Measurements from ENCODE around the gene HOXA11. TPM values are rescaled to one million over a fixed set of nuclear protein-coding genes. Genes with fewer than 3 reads are reported as not detected.

The HOXA11 gene
- total RNA-seq, 6 donors from 2014 or later = not detected

DNA sequence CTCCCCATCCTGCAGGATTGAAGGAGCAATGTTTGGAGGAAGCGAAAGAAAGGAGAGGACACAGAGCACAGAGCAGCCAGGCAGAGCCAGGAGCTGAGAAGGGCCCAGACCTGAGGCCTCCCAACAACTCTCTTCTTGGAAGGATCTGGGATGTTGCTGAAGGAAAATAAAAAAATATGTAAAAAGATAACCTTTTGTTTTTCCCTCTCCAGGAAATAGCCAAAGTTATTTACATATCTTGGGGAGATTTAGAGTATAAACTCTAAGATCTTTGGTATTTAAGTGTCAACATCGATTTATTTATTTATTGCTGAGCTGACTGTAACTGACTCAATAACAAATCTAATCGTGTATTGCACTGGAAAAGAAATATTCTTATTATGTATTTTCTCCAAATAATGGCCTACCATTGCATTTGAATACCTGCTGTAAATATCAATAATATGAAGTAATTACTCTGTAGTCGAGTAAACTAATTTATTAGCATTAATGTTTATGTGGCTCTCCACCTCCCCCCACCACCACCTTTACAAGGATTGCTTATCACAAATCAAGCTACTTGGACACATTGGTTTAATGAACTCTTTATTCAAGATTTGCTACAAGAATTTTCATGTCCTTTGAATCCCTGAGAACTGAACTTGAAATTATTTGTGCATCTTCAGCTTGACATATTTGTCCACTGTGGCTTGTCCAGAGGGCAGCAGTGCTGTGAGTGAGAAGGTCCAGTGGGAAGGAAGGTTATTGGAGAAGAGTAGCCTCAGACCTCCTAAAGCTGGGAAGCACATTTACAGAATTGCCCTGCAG lies 1.8 kb upstream of the HOXA11 start:
- Histone ChIP-seq H3K4me3 (no peak overlapping the region), H3K27me3 (peaks cover 3 to 96% (median 68%) of the 10 kb centered on the region in 4 donors), H3K4me1 (peaks cover 39 to 51% (median 42%) of the 10 kb centered on the region in 4 donors), H3K36me3 (no peaks in the 10 kb centered on the region), H3K27ac (no peak overlapping the region), H3K9me3 (no peaks in the 10 kb centered on the region)
- DNase-seq (no peak), ATAC-seq (ENCODE audit: low FRiP score in 2 of 2) (no peak)
- 35% methylated on average over 4 of the region's 4 CpGs for WGBS, 2 donors
- TF ChIP-seq, protein P1, sequence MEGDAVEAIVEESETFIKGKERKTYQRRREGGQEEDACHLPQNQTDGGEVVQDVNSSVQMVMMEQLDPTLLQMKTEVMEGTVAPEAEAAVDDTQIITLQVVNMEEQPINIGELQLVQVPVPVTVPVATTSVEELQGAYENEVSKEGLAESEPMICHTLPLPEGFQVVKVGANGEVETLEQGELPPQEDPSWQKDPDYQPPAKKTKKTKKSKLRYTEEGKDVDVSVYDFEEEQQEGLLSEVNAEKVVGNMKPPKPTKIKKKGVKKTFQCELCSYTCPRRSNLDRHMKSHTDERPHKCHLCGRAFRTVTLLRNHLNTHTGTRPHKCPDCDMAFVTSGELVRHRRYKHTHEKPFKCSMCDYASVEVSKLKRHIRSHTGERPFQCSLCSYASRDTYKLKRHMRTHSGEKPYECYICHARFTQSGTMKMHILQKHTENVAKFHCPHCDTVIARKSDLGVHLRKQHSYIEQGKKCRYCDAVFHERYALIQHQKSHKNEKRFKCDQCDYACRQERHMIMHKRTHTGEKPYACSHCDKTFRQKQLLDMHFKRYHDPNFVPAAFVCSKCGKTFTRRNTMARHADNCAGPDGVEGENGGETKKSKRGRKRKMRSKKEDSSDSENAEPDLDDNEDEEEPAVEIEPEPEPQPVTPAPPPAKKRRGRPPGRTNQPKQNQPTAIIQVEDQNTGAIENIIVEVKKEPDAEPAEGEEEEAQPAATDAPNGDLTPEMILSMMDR (IDR thresholded peaks at IDR 0.05) = no peak
- no peak for TF ChIP-seq POLR2AphosphoS5 (IDR thresholded peaks at IDR 0.05)
- no peak for TF ChIP-seq EP300 (IDR thresholded peaks at IDR 0.05)

DNA sequence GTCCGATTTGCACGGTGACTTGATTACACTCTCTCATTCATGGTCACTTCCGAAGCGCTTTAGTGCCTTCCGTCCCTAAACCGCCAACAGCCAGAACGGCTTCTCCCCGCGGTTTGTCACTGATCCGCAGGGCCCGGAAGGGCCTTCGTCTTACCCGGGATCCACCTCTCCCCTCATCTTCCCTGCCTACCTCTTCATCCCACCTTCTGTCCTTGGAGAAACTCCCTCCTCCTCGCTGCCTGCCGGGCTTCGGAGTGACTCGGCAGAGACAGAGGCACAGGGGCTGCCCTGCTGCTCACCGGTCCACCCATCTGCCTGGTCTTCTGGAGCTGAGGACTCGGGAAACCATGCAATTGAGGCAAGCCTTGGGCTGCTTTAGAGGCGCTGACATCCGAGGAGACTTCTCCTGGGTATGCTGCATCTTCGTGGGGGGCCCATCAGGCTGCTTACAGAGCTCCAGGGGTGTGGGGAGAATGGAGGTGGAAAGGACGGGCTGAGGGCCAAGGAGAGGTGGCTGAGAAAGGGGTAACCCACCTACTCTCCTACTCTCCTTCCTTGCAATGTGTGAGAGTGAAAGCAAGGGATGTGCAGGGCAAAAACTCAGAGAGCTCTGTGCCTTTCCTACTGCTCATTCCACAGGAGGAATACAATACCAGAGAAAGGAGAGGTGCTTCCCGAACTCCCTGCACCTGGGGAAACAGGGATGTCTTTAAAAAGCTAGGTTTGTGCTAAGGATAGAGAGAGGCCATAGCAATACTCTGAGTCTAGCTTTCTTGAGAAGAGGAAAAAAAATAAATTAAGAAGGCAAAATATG lies 1.0 kb upstream of the HOXA11 start:
- no peak overlapping the region for H3K27ac ChIP-seq
- TF ChIP-seq POLR2A (IDR thresholded peaks at IDR 0.05) (no peak), POLR2AphosphoS5 (IDR thresholded peaks at IDR 0.05) (no peak), EP300 (IDR thresholded peaks at IDR 0.05) (no peak)
- TF ChIP-seq, protein P1 (IDR thresholded peaks at IDR 0.05) = no peak
- DNase-seq = no peak
- no peaks in the 10 kb centered on the region for H3K36me3 ChIP-seq
- H3K27me3 ChIP-seq = peaks cover 3 to 96% (median 66%) of the 10 kb centered on the region in 4 donors
- WGBS, 2 donors = 8 to 13% methylated on average over 20 to 24 of the region's 24 CpGs
- H3K4me1 ChIP-seq = peaks cover 39 to 50% (median 40%) of the 10 kb centered on the region in 4 donors
- ATAC-seq (ENCODE audit: low FRiP score in 2 of 2) = no peak
- H3K9me3 ChIP-seq = no peaks in the 10 kb centered on the region
- H3K4me3 ChIP-seq = peak overlapping the region in 1 of 4 donors; percentile 23

DNA sequence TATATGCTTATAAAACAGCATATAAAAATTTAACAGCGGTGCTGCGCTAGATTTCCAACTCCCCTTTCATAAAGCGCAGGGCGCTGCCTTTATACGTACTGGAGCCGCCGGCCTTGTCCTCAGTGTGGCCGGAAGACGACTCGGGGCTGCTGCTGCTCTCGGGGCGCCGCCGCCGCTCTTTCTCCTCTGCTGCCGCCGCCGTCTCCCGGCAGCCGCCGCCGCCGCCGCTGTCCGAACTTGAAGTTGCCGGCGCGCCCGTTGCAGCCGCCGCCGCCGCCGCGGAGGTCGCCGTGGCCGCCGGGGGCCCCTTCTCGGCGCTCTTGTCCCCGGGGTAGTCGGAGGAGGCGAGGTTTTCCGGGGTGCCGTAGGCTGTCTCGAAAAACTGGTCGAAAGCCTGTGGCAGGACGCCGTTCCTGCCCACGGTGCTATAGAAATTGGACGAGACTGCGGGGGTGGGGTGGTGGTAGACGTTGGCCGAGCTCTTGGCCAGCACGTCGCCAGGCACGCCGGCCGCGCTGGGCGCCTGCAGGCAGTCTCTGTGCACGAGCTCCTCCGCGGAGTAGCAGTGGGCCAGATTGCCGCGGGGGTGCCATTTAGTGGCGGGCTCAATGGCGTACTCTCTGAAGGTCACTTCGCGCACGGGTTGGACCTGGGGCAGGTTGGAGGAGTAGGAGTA lies 557 bp downstream of the HOXA11 start:
- H3K4me1 ChIP-seq = peaks cover 45 to 57% (median 47%) of the 10 kb centered on the region in 4 donors
- H3K27ac ChIP-seq = no peak overlapping the region
- peak in 1 of 2 donors; percentile 89 for DNase-seq
- H3K27me3 ChIP-seq = peaks cover 3 to 91% (median 69%) of the 10 kb centered on the region in 4 donors
- H3K4me3 ChIP-seq = peak overlapping the region in 3 of 4 donors; percentile 21 to 43 (median 40)
- ATAC-seq (ENCODE audit: low FRiP score in 2 of 2) = peak in 1 of 2 donors; percentile 26
- 5 to 6% methylated on average over 21 to 38 of the region's 72 CpGs for WGBS, 2 donors
- TF ChIP-seq POLR2A (IDR thresholded peaks at IDR 0.05) (no peak), EP300 (IDR thresholded peaks at IDR 0.05) (no peak), POLR2AphosphoS5 (IDR thresholded peaks at IDR 0.05) (no peak)
- TF ChIP-seq, protein P1 (IDR thresholded peaks at IDR 0.05) = no peak
- no peaks in the 10 kb centered on the region for H3K9me3 ChIP-seq
- no peaks in the 10 kb centered on the region for H3K36me3 ChIP-seq

DNA sequence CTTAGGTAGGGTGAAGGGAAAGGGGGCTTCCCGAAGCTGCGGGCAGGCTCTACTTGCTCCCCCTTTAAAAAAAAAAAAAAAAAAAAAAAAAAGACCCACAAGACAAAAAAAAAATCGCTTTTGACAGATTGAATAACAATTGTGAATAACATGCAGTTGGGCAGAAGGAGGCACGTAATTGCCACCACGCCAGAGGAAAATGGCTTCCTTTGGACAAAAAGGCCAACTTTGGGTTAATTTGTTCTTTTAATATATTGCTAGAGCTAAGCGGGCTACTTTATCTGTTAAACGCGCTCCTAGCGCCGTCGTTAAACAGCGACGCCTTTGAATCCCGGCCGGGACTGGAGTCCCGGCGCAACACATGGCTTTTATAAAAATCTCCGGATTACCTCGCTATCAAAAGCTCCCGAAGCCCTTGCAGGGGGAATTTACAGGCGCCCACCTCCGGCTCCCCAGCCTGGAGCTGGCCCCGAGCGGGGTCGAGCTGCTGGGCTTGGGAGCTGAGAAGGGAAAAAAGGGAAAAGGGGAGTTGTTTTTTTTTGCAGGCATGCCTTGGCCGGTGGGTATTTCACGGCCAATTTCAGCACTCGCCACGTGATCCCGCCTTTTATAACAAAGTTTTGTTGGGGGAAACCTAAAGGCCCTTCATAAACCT lies 1.2 kb downstream of the HOXA11 start:
- Histone ChIP-seq H3K4me1 (peaks cover 42 to 54% (median 42%) of the 10 kb centered on the region in 4 donors), H3K27ac (no peak overlapping the region), H3K4me3 (peak overlapping the region in 3 of 4 donors; percentile 21 to 43 (median 40)), H3K27me3 (peaks cover 3 to 91% (median 66%) of the 10 kb centered on the region in 4 donors), H3K36me3 (no peaks in the 10 kb centered on the region), H3K9me3 (no peaks in the 10 kb centered on the region)
- DNase-seq (no peak), ATAC-seq (ENCODE audit: low FRiP score in 2 of 2) (no peak)
- no peak for TF ChIP-seq POLR2AphosphoS5 (IDR thresholded peaks at IDR 0.05)
- TF ChIP-seq, protein P1 (IDR thresholded peaks at IDR 0.05) = no peak
- WGBS, 2 donors = 5 to 10% methylated on average over 30 of the region's 30 CpGs
